Measurements from ENCODE around the gene BACH2. TPM values are rescaled to one million over a fixed set of nuclear protein-coding genes. Genes with fewer than 3 reads are reported as not detected.
"Not testable (repeated sequence)": the region's sequence is repeated elsewhere in the genome, so short reads cannot be mapped to it uniquely, and the experiment has no call there.

BACH2 gene
- total RNA-seq, 1 experiment from 2014 or later: 0.15 TPM

GRCh38 chr6:89984926-89985750 is 311.5 kb downstream of the BACH2 start:
- DNase-seq (ENCODE audit: extremely low read depth, low read depth): no peak

GRCh38 chr6:89980353-89980752 is 316.3 kb downstream of the BACH2 start:
- no peak for DNase-seq (ENCODE audit: extremely low read depth, low read depth)

GRCh38 chr6:89979481-89980119 is 317.0 kb downstream of the BACH2 start:
- DNase-seq (ENCODE audit: extremely low read depth, low read depth): no peak

GRCh38 chr6:89978749-89979145 is 317.9 kb downstream of the BACH2 start:
- no peak for DNase-seq (ENCODE audit: extremely low read depth, low read depth)

- DNase-seq (ENCODE audit: extremely low read depth, low read depth): no peak
Measured at GRCh38 chr6:89977808-89978748, 318.6 kb downstream of the BACH2 start.

DNA sequence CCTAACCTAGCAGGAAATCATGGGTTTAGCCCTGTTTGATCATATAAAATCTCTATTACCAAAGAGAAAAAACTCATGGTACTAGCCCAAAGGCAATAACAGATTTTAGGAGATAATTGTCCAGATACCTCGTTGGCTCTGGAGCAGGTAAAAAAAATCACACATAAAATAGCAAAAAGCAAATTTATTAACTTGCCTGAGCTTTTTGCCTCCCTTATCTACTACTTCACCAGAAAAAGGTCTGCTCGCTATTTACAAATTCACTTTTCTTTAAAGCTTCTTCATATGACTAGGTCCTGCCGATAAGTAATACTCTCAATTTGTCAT is 320.0 kb downstream of the BACH2 start:
- DNase-seq (ENCODE audit: extremely low read depth, low read depth): no peak

GRCh38 chr6:89975991-89976693 is 320.5 kb downstream of the BACH2 start:
- DNase-seq (ENCODE audit: extremely low read depth, low read depth): no peak

- DNase-seq (ENCODE audit: extremely low read depth, low read depth): no peak
Measured at GRCh38 chr6:89975366-89975765, 321.3 kb downstream of the BACH2 start.

- DNase-seq (ENCODE audit: extremely low read depth, low read depth): no peak
Measured at GRCh38 chr6:89974834-89975233, 321.8 kb downstream of the BACH2 start.

- no peak for DNase-seq (ENCODE audit: extremely low read depth, low read depth)
Measured at GRCh38 chr6:89972025-89972381, 324.6 kb downstream of the BACH2 start.

DNA sequence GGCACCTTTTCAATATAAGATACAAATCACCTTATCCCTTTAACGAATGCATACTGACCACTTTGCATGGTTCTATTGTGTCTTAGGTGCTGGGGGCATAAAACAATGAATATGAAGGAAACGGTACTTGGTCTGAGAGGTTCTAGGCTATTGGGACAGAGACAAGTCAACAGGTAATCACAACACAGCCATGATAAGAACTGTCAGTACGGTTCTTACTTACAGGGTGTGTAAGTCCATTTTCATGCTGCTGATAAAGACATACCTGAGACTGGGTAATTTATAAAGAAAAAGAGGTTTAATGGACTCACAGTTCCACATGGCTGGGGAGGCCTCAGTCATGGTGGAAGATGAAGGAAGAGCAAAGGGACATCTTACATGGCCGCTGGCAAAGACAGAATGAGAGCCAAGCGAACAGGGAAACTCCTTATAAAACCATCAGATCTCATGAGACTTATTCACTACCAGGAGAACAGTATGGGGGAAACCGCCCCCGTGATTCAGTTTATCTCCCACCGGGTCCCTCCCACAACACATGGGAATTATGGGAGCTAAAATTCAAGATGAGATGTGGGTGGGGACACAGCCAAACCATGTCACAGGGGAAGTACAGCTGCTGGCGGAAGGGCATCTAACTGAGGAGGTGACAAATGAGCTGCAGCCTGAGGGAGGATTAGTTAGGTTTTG is 325.2 kb downstream of the BACH2 start:
- DNase-seq (ENCODE audit: extremely low read depth, low read depth): not testable (repeated sequence)

GRCh38 chr6:89970609-89971337 is 325.9 kb downstream of the BACH2 start:
- peak; percentile 41 for DNase-seq (ENCODE audit: extremely low read depth, low read depth)

GRCh38 chr6:89970072-89970471 is 326.6 kb downstream of the BACH2 start:
- DNase-seq (ENCODE audit: extremely low read depth, low read depth): no peak

- no peak for DNase-seq (ENCODE audit: extremely low read depth, low read depth)
Measured at GRCh38 chr6:89966913-89967312, 329.7 kb downstream of the BACH2 start.

GRCh38 chr6:89966228-89966544 is 330.5 kb downstream of the BACH2 start:
- DNase-seq (ENCODE audit: extremely low read depth, low read depth): no peak

- no peak for DNase-seq (ENCODE audit: extremely low read depth, low read depth)
Measured at GRCh38 chr6:89965441-89966227, 331.0 kb downstream of the BACH2 start.

- no peak for DNase-seq (ENCODE audit: extremely low read depth, low read depth)
Measured at GRCh38 chr6:89963391-89963790, 333.3 kb downstream of the BACH2 start.

DNA sequence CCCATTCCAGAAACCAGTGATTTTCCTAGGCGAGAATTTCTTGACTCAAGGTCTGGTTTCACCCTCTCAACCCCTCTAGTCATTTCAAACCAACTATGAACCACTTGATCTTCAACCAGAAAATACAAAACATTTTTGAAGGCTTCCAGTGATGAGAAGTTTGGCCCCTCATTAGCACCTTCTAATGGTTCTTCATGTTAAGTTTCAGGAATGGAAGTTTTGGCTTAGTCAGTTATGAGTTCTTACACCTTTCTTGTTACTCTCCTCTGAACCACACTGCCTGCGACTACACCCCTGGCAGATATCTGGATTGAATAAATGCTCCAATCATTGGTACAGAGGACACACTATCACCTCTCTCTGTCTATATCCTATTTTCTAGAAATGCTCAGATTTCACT is 335.2 kb downstream of the BACH2 start:
- DNase-seq (ENCODE audit: extremely low read depth, low read depth): no peak

- no peak for DNase-seq (ENCODE audit: extremely low read depth, low read depth)
Measured at GRCh38 chr6:89959883-89960282, 336.8 kb downstream of the BACH2 start.
